HL-60 (cell line): ENCODE data around the gene SYNJ2.

ENCODE experiments used
- REST ChIP-seq: IDR thresholded peaks from 2 replicates; pipeline ENCODE4 v1.6.1; 2012; ENCODE audit warnings: low read depth; ENCODE audit not compliant: insufficient replicate concordance
- TF ChIP-seq, protein P1 (sequence below): IDR thresholded peaks from one replicate; pipeline ENCODE4 v1.5.1; 2011; ENCODE audit warnings: low read length, control low read depth, inconsistent platforms; ENCODE audit not compliant: insufficient read depth

DNA sequence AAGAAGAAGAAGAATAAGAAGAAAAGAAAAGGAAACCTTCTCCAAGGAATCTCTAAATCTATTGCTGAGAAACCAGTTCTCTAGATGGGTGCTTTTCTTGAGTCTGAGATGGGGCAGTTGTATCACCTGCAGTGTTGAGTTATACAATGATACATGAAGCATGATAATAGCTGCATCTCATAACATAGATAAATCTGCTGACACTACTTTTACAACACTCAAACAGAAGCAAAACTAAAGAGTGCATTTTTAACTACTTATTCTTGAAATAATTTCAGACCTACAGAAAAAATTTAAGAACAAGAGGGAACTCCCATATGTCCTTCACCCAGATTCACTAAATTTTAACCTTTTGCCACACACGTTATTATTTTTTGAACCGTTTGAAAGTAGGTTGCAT, 70.3 kb downstream of the SYNJ2 start:
- TF ChIP-seq, protein P1, sequence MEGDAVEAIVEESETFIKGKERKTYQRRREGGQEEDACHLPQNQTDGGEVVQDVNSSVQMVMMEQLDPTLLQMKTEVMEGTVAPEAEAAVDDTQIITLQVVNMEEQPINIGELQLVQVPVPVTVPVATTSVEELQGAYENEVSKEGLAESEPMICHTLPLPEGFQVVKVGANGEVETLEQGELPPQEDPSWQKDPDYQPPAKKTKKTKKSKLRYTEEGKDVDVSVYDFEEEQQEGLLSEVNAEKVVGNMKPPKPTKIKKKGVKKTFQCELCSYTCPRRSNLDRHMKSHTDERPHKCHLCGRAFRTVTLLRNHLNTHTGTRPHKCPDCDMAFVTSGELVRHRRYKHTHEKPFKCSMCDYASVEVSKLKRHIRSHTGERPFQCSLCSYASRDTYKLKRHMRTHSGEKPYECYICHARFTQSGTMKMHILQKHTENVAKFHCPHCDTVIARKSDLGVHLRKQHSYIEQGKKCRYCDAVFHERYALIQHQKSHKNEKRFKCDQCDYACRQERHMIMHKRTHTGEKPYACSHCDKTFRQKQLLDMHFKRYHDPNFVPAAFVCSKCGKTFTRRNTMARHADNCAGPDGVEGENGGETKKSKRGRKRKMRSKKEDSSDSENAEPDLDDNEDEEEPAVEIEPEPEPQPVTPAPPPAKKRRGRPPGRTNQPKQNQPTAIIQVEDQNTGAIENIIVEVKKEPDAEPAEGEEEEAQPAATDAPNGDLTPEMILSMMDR: no peak
- no peak for TF ChIP-seq REST
